WTC11 (cell line): Measurements from ENCODE around the gene DLAT. TPM values are rescaled to one million over a fixed set of nuclear protein-coding genes. Genes with fewer than 3 reads are reported as not detected.
A peak's percentile ranks its signal among the peaks of the same experiment; 100 is the strongest.

Experiments used
- ATAC-seq: fragments of 200-7000 bp; cut with Tn5 transposase; 2 replicates; pipeline ENCODE4 v1.10.0; 2021; ENCODE audit warnings: mild to moderate bottlenecking, moderate library complexity
- CTCF ChIA-PET: fragments of 300-600 bp; sonication (Branson Sonifier 250); formaldehyde crosslinking; loops from one replicate; lab custom pipeline; 2021; ENCODE audit warnings: antibody characterized with exemption; lab: Charles Lee
- POLR2A ChIA-PET: fragments of 350-600 bp; sonication (Branson Sonifier 250); formaldehyde crosslinking; loops from one replicate; lab custom pipeline; 2021; ENCODE audit warnings: antibody characterized with exemption; lab: Charles Lee
- DNase-seq: peaks from one replicate; pipeline ENCODE4 v3.0.0; 2021; ENCODE audit warnings: low spot score
- H3K27ac Mint-ChIP-seq: 2 replicates; pipeline ENCODE4 v1.8.0; 2021; ENCODE audit warnings: mixed read lengths
- H3K27me3 Mint-ChIP-seq: 2 replicates; pipeline ENCODE4 v1.8.0; 2021; ENCODE audit warnings: low read depth, mild to moderate bottlenecking, moderate library complexity, mixed read lengths
- H3K36me3 Mint-ChIP-seq: 2 replicates; pipeline ENCODE4 v1.8.0; 2021; ENCODE audit warnings: mixed read lengths
- H3K4me1 Mint-ChIP-seq: 2 replicates; pipeline ENCODE4 v1.8.0; 2022; ENCODE audit warnings: mixed read lengths
- H3K4me3 Mint-ChIP-seq: 2 replicates; pipeline ENCODE4 v1.8.0; 2021; ENCODE audit warnings: mild to moderate bottlenecking, moderate library complexity, mixed read lengths
- H3K9me3 Mint-ChIP-seq: 2 replicates; pipeline ENCODE4 v1.8.0; 2021; ENCODE audit warnings: mixed read lengths
- AFF4 ChIP-seq: sonication (generic); formaldehyde crosslinking; IDR thresholded peaks from 2 replicates; pipeline ENCODE4 v1.8.1; 2023; ENCODE audit warnings: mild to moderate bottlenecking, missing genetic modification reagents, borderline replicate concordance
- CDX4 ChIP-seq: fragments of 250-450 bp; sonication (Bioruptor Pico); IDR thresholded peaks from 2 replicates; pipeline ENCODE4 v1.9.0; 2021; ENCODE audit warnings: moderate library complexity, mild to moderate bottlenecking, inconsistent platforms, borderline replicate concordance
- CTCF ChIP-seq: fragments of 200-600 bp; IDR thresholded peaks from 2 replicates; pipeline ENCODE4 v1.8.0; 2022; ENCODE audit warnings: antibody characterized with exemption
- E2F5 ChIP-seq: sonication (generic); formaldehyde crosslinking; IDR thresholded peaks from 2 replicates; pipeline ENCODE4 v1.8.1; 2022; ENCODE audit warnings: mild to moderate bottlenecking, moderate library complexity, missing genetic modification reagents
- FOXP1 ChIP-seq: sonication (generic); formaldehyde crosslinking; IDR thresholded peaks from 2 replicates; pipeline ENCODE4 v1.8.0; 2022; ENCODE audit warnings: missing genetic modification reagents, mild to moderate bottlenecking, moderate library complexity, borderline replicate concordance
- GABPB1 ChIP-seq: sonication (generic); formaldehyde crosslinking; IDR thresholded peaks from 2 replicates; pipeline ENCODE4 v1.8.1; 2023; ENCODE audit warnings: mild to moderate bottlenecking, missing genetic modification reagents
- SMAD3 ChIP-seq: sonication (generic); formaldehyde crosslinking; IDR thresholded peaks from 2 replicates; pipeline ENCODE4 v1.8.0; 2022; ENCODE audit warnings: missing genetic modification reagents, mild to moderate bottlenecking, borderline replicate concordance
- STAT6 ChIP-seq: sonication (generic); formaldehyde crosslinking; conservative IDR thresholded peaks from 2 replicates; pipeline ENCODE4 v1.8.1; 2023; ENCODE audit warnings: mild to moderate bottlenecking, low read depth, missing genetic modification reagents, moderate library complexity
- ZNF121 ChIP-seq: sonication (generic); formaldehyde crosslinking; IDR thresholded peaks from 2 replicates; pipeline ENCODE4 v1.8.0; 2023; ENCODE audit warnings: missing genetic modification reagents
- ZNF671 ChIP-seq: fragments of 250-450 bp; sonication (Bioruptor Pico); IDR thresholded peaks from 2 replicates; pipeline ENCODE4 v1.8.0; 2021; ENCODE audit warnings: mild to moderate bottlenecking
- ZSCAN18 ChIP-seq: fragments of 250-450 bp; sonication (Bioruptor Pico); IDR thresholded peaks from 2 replicates; pipeline ENCODE4 v2.1.2; 2022; ENCODE audit warnings: mild to moderate bottlenecking, moderate library complexity
- total RNA-seq: library from RNA; stranded (reverse); gene quantifications from 3 replicates; pipeline ENCODE4 v1.2.3, GENCODE V29; 2021
- TF ChIP-seq, protein P1 (sequence below): sonication (generic); formaldehyde crosslinking; IDR thresholded peaks from 2 replicates; pipeline ENCODE4 v1.8.0; 2023; ENCODE audit warnings: missing genetic modification reagents, mild to moderate bottlenecking, borderline replicate concordance

Gene DLAT
- total RNA-seq, 1 experiment from 2014 or later: 60.4 TPM

- TF ChIP-seq CDX4 (no peak), SMAD3 (CRISPR knock-in tag) (no peak), GABPB1 (no peak), ZNF121 (CRISPR knock-in tag) (no peak), AFF4 (CRISPR knock-in tag) (no peak), E2F5 (CRISPR knock-in tag) (no peak), ZNF671 (CRISPR knock-in tag) (no peak), FOXP1 (CRISPR knock-in tag) (no peak)
- TF ChIP-seq, protein P1, sequence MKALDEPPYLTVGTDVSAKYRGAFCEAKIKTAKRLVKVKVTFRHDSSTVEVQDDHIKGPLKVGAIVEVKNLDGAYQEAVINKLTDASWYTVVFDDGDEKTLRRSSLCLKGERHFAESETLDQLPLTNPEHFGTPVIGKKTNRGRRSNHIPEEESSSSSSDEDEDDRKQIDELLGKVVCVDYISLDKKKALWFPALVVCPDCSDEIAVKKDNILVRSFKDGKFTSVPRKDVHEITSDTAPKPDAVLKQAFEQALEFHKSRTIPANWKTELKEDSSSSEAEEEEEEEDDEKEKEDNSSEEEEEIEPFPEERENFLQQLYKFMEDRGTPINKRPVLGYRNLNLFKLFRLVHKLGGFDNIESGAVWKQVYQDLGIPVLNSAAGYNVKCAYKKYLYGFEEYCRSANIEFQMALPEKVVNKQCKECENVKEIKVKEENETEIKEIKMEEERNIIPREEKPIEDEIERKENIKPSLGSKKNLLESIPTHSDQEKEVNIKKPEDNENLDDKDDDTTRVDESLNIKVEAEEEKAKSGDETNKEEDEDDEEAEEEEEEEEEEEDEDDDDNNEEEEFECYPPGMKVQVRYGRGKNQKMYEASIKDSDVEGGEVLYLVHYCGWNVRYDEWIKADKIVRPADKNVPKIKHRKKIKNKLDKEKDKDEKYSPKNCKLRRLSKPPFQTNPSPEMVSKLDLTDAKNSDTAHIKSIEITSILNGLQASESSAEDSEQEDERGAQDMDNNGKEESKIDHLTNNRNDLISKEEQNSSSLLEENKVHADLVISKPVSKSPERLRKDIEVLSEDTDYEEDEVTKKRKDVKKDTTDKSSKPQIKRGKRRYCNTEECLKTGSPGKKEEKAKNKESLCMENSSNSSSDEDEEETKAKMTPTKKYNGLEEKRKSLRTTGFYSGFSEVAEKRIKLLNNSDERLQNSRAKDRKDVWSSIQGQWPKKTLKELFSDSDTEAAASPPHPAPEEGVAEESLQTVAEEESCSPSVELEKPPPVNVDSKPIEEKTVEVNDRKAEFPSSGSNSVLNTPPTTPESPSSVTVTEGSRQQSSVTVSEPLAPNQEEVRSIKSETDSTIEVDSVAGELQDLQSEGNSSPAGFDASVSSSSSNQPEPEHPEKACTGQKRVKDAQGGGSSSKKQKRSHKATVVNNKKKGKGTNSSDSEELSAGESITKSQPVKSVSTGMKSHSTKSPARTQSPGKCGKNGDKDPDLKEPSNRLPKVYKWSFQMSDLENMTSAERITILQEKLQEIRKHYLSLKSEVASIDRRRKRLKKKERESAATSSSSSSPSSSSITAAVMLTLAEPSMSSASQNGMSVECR (CRISPR knock-in tag): no peak
Observed at GRCh38 chr11:112002491-112003216, 22.6 kb upstream of the DLAT start (continued).

DNA sequence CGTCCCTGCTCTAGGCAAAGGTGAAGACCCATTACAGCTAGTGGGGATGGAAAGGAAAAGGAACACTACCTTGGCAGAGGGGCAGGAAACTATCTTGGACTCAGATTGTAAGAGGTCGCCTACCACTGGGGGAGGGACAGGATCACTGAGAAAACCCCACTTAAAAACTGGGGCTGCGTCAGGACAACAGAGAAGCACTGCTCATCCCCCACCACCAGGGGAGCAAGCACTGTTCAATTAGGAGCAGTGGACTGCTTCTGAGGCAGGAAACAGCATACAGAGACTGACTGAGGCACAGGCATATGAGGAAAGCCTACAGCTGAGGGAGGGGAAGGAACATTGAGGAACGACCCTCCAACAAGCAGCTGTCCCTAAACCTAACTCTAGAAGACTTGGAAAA, 20.8 kb upstream of the DLAT start:
- H3K9me3 Mint-ChIP-seq: peaks cover 43% of the 10 kb centered on the region
- POLR2A ChIA-PET: no interaction called here

More for the DNA sequence above, 20.8 kb upstream of the DLAT start:
- CTCF ChIA-PET: interaction anchor here (0.5 to 3.3 kb wide), 5 partner anchors 22 to 199 kb away, joined by 3 to 20 read pairs (median 6); no protein-coding TSS in a partner anchor
- Mint-ChIP-seq H3K36me3 (peaks cover 48% of the 10 kb centered on the region), H3K4me3 (no peak overlapping the region), H3K4me1 (peaks cover 8% of the 10 kb centered on the region; the same call in 1 of the 2 replicates), H3K27ac (0 out of 2 replicates have a peak overlapping the region, but pooled peaks have one; percentile 16), H3K27me3 (peaks cover 31% of the 10 kb centered on the region)
- DNase-seq (peak; percentile 55), ATAC-seq (peak; percentile 98)
- TF ChIP-seq, protein P1 (CRISPR knock-in tag): no peak
- peak; percentile 23; the same call in 1 of the 2 replicates for TF ChIP-seq CTCF
- TF ChIP-seq STAT6 (CRISPR knock-in tag): no peak
- TF ChIP-seq ZSCAN18 (CRISPR knock-in tag): no peak
